IPS-20b (cell line): ENCODE results near the gene ERBIN.
"Not testable (repeated sequence)": the region's sequence is repeated elsewhere in the genome, so short reads cannot be mapped to it uniquely, and the experiment has no call there.

Experiments used
- H3K27ac ChIP-seq: one replicate; pipeline ENCODE4 v1.5.1; 2013; ENCODE audit warnings: low read length
- H3K27me3 ChIP-seq: 2 replicates; pipeline ENCODE4 v1.6.1; 2013; ENCODE audit warnings: mild to moderate bottlenecking, low read length, inconsistent platforms; ENCODE audit not compliant: insufficient read depth
- H3K36me3 ChIP-seq: 2 replicates; pipeline ENCODE4 v1.6.1; 2013; ENCODE audit warnings: low read depth, mild to moderate bottlenecking, inconsistent platforms, low read length, moderate library complexity; ENCODE audit not compliant: insufficient read depth
- H3K4me1 ChIP-seq: 2 replicates; pipeline ENCODE4 v1.6.1; 2013; ENCODE audit warnings: mild to moderate bottlenecking, control low read depth, inconsistent platforms, low read length, moderate library complexity; ENCODE audit not compliant: insufficient read depth
- H3K4me3 ChIP-seq: 2 replicates; pipeline ENCODE4 v1.5.1; 2013; ENCODE audit warnings: mild to moderate bottlenecking, low read length, inconsistent platforms
- H3K9ac ChIP-seq: 2 replicates; pipeline ENCODE4 v1.6.1; 2013; ENCODE audit warnings: low read depth, mild to moderate bottlenecking, inconsistent platforms, low read length, moderate library complexity
- H3K9me3 ChIP-seq: 2 replicates; pipeline ENCODE4 v1.6.1; 2013; ENCODE audit warnings: mild to moderate bottlenecking, low read depth, low read length, inconsistent platforms; ENCODE audit not compliant: insufficient read depth

ERBIN gene

GRCh38 chr5:65946198-65946745, 19.9 kb downstream of the ERBIN start:
- Histone ChIP-seq H3K4me3 (no peak overlapping the region), H3K9me3 (no peaks in the 10 kb centered on the region; the same call in 1 of the 2 replicates), H3K27me3 (no peaks in the 10 kb centered on the region), H3K27ac (no peak overlapping the region), H3K9ac (no peak overlapping the region), H3K36me3 (0 out of 2 replicates have a peak, but pooled peaks cover 4% of the 10 kb centered on the region), H3K4me1 (peaks cover 8% of the 10 kb centered on the region; the same call in 1 of the 2 replicates)

GRCh38 chr5:65948115-65948747, 21.9 kb downstream of the ERBIN start:
- no peaks in the 10 kb centered on the region for H3K9me3 ChIP-seq
- no peak overlapping the region for H3K27ac ChIP-seq
- H3K4me3 ChIP-seq, result no peak overlapping the region
- H3K36me3 ChIP-seq, result 0 out of 2 replicates have a peak, but pooled peaks cover 4% of the 10 kb centered on the region
- H3K4me1 ChIP-seq, result peaks cover 8% of the 10 kb centered on the region; the same call in 1 of the 2 replicates
- no peak overlapping the region for H3K9ac ChIP-seq
- no peaks in the 10 kb centered on the region for H3K27me3 ChIP-seq

DNA sequence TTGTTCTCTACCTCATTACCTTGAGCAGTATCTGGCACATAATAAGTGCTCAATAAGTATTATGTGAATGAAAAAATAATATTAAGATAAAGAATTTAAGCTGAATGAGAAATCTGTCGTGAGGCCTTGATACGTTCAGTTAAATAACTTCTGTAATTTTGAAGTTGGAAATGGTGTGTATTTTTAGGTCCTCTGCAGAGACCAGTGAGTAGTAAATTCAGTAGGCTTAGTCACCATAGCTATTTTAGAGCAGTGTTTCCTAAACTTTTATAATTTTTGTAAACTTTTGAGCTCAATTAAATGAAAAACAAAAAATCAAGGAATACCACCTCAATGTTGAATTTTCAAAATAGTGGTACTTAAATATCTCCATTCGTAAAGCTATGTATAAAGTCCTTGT, 25.0 kb downstream of the ERBIN start:
- Histone ChIP-seq H3K27me3 (no peaks in the 10 kb centered on the region), H3K4me3 (no peak overlapping the region), H3K4me1 (peaks cover 16% of the 10 kb centered on the region; the same call in 1 of the 2 replicates), H3K9ac (no peak overlapping the region), H3K27ac (no peak overlapping the region), H3K36me3 (no peaks in the 10 kb centered on the region), H3K9me3 (no peaks in the 10 kb centered on the region)

GRCh38 chr5:65952259-65952658, 25.9 kb downstream of the ERBIN start:
- Histone ChIP-seq H3K27ac (no peak overlapping the region), H3K36me3 (no peaks in the 10 kb centered on the region), H3K4me3 (no peak overlapping the region), H3K4me1 (peaks cover 16% of the 10 kb centered on the region; the same call in 1 of the 2 replicates), H3K27me3 (no peaks in the 10 kb centered on the region), H3K9ac (no peak overlapping the region), H3K9me3 (no peaks in the 10 kb centered on the region)

DNA sequence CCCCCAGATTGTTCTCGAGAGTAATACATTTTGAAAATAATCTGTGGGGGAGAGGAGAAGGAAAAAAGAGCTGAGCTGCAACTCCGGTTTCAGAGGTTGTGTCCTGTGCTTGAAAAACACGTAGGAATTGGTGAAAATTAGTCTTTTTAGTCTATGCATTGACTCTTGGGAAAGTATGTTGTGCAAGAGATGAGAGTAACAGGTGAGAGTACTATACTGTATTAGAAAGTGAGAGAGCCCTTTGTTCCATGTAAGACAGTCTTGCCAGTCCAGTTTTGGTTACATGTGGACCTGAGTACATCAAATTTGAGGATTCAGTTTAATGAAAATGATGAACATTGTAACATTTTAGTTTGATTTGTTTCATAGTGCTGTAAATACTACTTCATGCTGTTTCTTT, 27.8 kb downstream of the ERBIN start:
- Histone ChIP-seq H3K9me3 (no peaks in the 10 kb centered on the region; the same call in 1 of the 2 replicates), H3K9ac (no peak overlapping the region), H3K36me3 (no peaks in the 10 kb centered on the region), H3K4me1 (peaks cover 16% of the 10 kb centered on the region; the same call in 1 of the 2 replicates), H3K27ac (no peak overlapping the region), H3K27me3 (no peaks in the 10 kb centered on the region), H3K4me3 (no peak overlapping the region)

DNA sequence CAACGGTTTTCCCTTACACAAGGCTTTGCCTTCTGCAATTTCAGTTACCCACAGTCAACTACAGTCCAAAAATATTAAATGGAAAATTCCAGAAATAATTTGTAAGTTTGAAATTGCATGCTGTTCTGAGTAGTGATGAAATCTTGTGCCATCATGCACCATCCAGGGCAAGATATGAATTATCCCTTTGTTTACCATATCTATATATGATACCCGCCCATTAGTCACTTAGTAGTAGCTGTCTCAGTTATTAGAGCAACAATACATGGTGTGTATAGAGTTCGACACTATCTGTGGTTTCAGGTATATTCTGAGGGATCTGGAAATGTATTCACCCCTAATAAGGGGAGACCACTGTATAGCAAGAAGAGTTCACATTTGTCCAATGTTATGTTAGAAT, 29.4 kb downstream of the ERBIN start:
- Histone ChIP-seq H3K27ac (no peak overlapping the region), H3K27me3 (no peaks in the 10 kb centered on the region), H3K4me1 (peaks cover 10% of the 10 kb centered on the region; the same call in 1 of the 2 replicates), H3K4me3 (no peak overlapping the region), H3K9me3 (no peaks in the 10 kb centered on the region; the same call in 1 of the 2 replicates), H3K36me3 (no peaks in the 10 kb centered on the region), H3K9ac (no peak overlapping the region)

GRCh38 chr5:65957703-65958102, 31.3 kb downstream of the ERBIN start:
- not testable (repeated sequence) for H3K27ac ChIP-seq, H3K4me3 ChIP-seq, H3K9me3 ChIP-seq, H3K4me1 ChIP-seq, H3K27me3 ChIP-seq, H3K9ac ChIP-seq, H3K36me3 ChIP-seq

DNA sequence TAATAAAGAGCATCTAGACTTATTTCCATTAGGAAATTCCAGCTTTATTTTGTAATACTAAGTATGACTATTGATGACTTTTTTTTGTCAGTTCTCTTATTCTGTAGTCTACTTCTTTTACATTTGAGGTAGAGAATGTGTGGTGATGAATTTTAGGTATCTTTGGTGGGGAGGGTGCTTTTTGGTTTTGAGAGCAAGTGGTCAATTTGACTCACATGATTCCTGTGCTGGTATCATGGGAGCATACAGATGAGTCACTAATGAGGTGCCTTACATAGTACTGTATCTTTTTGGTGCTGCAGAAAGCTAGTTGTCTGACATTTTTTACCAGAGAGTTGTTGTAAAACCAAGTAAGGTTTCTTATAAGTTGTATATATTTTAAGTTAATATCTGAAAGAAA, 35.3 kb downstream of the ERBIN start:
- Histone ChIP-seq H3K36me3 (no peaks in the 10 kb centered on the region), H3K4me1 (no peaks in the 10 kb centered on the region), H3K27ac (no peak overlapping the region), H3K27me3 (no peaks in the 10 kb centered on the region), H3K9ac (no peak overlapping the region), H3K9me3 (no peaks in the 10 kb centered on the region; the same call in 1 of the 2 replicates), H3K4me3 (no peak overlapping the region)

- H3K4me3 ChIP-seq, result no peak overlapping the region
- H3K36me3 ChIP-seq, result no peaks in the 10 kb centered on the region
- H3K9me3 ChIP-seq, result 0 out of 2 replicates have a peak, but pooled peaks cover under 1% of the 10 kb centered on the region
- no peaks in the 10 kb centered on the region for H3K27me3 ChIP-seq
- H3K4me1 ChIP-seq, result peaks cover 13% of the 10 kb centered on the region
- H3K9ac ChIP-seq, result no peak overlapping the region
- H3K27ac ChIP-seq, result no peak overlapping the region
Measured at GRCh38 chr5:65967288-65968066, 41.1 kb downstream of the ERBIN start.

GRCh38 chr5:65969539-65970393, 43.4 kb downstream of the ERBIN start:
- no peak overlapping the region for H3K9ac ChIP-seq
- no peak overlapping the region for H3K27ac ChIP-seq

More at GRCh38 chr5:65969539-65970393, 43.4 kb downstream of the ERBIN start:
- Histone ChIP-seq H3K36me3 (no peaks in the 10 kb centered on the region), H3K4me3 (no peak overlapping the region), H3K4me1 (peaks cover 13% of the 10 kb centered on the region), H3K9me3 (0 out of 2 replicates have a peak, but pooled peaks cover 5% of the 10 kb centered on the region), H3K27me3 (no peaks in the 10 kb centered on the region)
